HG03039 (cell line): ENCODE data around the gene STOM.

Source experiments
- ATAC-seq: cut with Tn5 transposase; IDR thresholded peaks from one replicate; pipeline ENCODE4 v1.9.1; 2021; ENCODE audit warnings: mild to moderate bottlenecking, moderate library complexity; ENCODE audit not compliant: unreplicated experiment

The STOM gene

GRCh38 chr9:121350993-121351561 is 19.0 kb downstream of the STOM start:
- ATAC-seq, result no peak

DNA sequence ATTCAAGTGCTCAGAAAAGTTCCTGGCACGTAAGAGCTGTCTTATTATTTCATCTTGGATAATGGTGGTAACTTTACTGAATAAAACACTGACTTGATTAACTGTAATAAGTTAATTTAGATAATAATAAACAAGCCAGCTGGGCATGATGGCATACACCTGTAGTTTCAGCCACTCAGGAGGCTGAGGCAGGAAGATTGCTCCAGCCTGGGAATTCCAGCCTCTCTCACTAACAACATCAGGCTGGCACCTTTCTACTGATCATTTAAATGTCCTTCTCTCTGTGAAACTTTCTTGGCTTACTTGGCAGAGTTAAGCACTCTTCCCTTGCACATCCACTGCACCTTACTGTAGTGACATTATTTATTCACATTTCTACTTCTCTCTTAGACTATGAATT is 20.0 kb downstream of the STOM start:
- ATAC-seq, result no peak

GRCh38 chr9:121349009-121349408 is 21.0 kb downstream of the STOM start:
- ATAC-seq, result no peak

- no peak for ATAC-seq
These were observed 21.8 kb downstream of the STOM start for GRCh38 chr9:121348221-121348620.

- ATAC-seq, result no peak
These were observed 25.0 kb downstream of the STOM start for GRCh38 chr9:121345070-121345469.

DNA sequence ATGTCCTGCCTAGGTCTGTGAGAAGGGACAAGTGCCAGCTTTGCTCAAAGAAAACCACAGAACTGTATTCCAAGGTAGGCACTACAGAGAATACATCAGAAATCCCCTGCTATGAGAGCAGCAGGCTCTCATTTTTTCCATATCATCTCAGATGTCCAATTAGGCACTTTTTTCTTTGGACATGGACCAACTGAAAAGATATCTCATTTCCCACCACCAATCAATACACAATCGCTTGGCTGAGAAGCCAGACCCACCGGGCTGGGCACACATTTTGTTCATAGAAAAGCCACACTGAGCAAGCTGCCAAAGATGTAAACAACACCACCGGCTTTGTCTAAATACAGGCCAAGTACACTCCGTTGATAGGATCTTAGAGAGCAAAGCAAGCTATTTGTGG is 25.9 kb downstream of the STOM start:
- no peak for ATAC-seq

GRCh38 chr9:121340676-121341392 is 29.2 kb downstream of the STOM start:
- peak; percentile 91 for ATAC-seq

GRCh38 chr9:121339437-121339836 is 30.6 kb downstream of the STOM start:
- ATAC-seq, result no peak

GRCh38 chr9:121336665-121337064 is 33.4 kb downstream of the STOM start:
- no peak for ATAC-seq

GRCh38 chr9:121333950-121334773 is 35.9 kb downstream of the STOM start:
- ATAC-seq, result no peak

DNA sequence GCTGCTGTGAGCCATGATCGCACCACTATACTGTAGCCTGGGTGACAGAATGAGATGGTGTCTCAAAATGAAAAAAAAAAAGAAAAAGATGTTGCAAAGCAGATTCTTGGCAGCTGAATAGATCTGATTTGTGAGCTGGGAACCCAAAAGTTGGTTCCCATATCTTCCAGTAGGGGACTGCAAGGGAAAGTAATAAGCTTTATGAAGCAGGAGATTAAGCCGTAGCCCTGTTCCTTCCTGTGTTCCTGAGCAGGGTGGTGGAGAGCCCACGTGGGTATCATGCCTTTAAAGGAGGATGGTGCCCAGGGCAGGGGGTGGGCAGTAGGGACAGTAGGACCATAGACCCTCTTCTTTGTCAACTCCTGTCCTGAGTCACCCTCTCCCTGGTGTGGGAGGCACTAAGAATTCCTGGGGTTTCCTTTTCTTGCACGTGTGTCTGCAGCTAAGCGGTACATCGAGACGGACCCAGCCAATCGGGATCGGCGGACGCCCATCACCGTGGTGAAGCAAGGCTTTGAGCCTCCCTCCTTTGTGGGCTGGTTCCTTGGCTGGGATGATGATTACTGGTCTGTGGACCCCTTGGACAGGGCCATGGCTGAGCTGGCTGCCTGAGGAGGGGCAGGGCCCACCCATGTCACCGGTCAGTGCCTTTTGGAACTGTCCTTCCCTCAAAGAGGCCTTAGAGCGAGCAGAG is 37.9 kb downstream of the STOM start:
- ATAC-seq, result no peak

DNA sequence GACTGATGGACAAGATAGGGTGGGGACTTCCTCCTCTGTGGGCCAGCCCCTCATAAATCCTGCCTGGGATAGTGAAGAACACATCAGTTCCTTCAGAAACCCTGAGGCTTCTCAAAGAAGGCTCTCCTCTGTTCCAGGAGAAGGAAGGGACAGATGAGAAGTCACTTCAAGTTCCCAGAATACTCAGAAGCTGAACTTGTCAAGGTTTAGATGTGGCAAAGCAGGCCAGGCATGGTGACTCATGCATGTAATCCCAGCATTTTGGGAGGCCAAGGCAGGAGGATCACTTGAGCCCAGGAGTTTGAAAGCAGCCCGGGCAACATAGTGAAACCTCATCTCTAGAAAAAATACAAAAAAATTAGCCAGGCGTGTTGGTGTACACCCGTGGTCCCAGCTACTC is 38.5 kb downstream of the STOM start:
- ATAC-seq, result no peak

- no peak for ATAC-seq
These were observed 41.0 kb downstream of the STOM start for GRCh38 chr9:121328876-121329681.

- no peak for ATAC-seq
These were observed 41.6 kb downstream of the STOM start for GRCh38 chr9:121328476-121328875.

DNA sequence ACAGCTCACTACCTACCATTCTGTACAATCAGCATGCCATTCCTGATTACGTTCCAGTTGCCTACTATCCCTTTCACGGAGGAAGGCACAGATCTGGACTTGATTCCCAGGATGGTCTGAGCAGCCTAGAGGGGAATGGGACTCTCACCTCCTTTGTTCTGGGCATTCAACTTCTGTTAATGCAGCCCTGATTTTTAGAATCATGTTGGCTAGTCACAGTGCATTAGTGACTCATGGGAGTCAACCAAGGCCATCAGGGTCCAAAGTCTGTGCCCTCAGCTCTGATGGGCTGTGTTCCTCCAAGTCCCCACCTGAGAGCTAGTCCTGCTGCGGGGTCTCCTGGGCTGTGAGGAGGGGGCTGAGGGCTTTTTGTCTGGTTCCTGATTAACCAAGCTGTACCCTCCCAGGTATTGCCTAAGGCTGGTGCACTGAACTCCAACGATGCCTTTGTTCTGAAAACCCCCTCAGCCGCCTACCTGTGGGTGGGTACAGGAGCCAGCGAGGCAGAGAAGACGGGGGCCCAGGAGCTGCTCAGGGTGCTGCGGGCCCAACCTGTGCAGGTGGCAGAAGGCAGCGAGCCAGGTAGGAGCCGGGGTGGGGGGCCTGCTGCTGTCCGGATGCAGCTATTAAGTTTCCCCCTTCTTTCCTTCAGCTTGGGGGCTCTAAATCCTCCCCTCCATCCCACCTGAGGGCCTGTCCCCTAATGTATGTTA is 43.0 kb downstream of the STOM start:
- no peak for ATAC-seq

DNA sequence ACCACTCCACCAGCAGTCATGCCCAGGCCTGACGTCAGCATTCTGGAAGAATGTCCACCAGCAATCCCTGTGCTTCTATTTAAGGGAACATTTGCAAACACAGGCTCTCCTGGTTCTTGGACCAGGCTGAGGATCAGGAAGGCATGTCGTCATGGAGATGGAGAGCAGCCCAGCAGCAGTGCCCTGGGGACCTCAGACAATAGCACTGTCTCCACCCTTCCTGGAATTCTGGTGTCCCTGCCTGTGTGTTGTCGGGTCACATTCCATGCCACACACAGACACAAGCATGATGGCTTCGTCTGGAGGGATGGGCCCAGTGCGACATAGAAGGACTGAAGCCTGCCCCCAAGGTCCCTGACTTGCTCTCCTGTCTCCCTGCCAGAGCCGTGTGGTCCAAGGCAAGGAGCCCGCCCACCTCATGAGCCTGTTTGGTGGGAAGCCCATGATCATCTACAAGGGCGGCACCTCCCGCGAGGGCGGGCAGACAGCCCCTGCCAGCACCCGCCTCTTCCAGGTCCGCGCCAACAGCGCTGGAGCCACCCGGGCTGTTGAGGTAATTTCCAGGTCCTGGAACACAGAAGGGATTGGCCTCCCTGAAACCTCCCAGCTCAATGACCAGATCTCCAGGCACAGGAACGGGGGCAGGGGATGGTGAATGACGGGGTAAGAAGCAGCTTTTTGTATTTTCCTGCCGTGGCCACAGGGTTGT is 43.8 kb downstream of the STOM start:
- ATAC-seq, result no peak

DNA sequence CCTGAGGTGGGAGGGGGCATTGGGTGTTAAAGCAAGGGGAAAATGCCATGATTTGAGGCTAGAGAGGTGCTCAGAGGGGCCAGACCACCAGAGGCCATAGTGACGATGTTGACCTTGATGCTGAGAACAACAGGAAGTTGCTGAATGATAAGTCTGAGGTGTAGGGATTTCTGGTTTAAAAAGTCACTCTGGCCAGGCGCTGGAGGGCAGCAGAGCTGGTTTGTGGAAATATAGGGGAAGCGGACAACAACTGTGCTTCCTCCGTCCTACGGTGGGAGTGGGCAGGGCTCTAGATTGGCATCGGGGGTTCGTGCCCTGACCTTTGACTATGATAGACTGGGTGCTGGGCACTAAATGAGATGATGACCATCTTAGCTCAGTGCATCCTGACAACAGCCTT is 44.7 kb downstream of the STOM start:
- ATAC-seq, result no peak

- no peak for ATAC-seq
These were observed 45.3 kb downstream of the STOM start for GRCh38 chr9:121324755-121325154.

- no peak for ATAC-seq
These were observed 45.7 kb downstream of the STOM start for GRCh38 chr9:121324316-121324715.
